ENCODE results near the gene SYTL2. TPM values are rescaled to one million over a fixed set of nuclear protein-coding genes. Genes with fewer than 3 reads are reported as not detected.

SYTL2 gene
- total RNA-seq, 2 experiments from 2014 or later: 5.8 to 7.6 TPM

- Mint-ChIP-seq H3K27me3 (no peaks in the 10 kb centered on the region), H3K4me3 (no peak overlapping the region), H3K9me3 (peaks cover 2% of the 10 kb centered on the region), H3K27ac (peak overlapping the region; percentile 27), H3K36me3 (peaks cover 15% of the 10 kb centered on the region), H3K4me1 (peaks cover 87% of the 10 kb centered on the region)
- no peak for DNase-seq
Measured at GRCh38 chr11:85749884-85750283, 61.1 kb downstream of the SYTL2 start.

- Mint-ChIP-seq H3K36me3 (peaks cover 18% of the 10 kb centered on the region), H3K4me1 (peaks cover 82% of the 10 kb centered on the region), H3K9me3 (peaks cover 2% of the 10 kb centered on the region), H3K4me3 (no peak overlapping the region), H3K27me3 (no peaks in the 10 kb centered on the region), H3K27ac (no peak overlapping the region)
- DNase-seq: no peak
Measured at GRCh38 chr11:85749287-85749834, 61.6 kb downstream of the SYTL2 start.

GRCh38 chr11:85748455-85748891 is 62.5 kb downstream of the SYTL2 start:
- H3K27ac Mint-ChIP-seq: no peak overlapping the region
- peaks cover 82% of the 10 kb centered on the region for H3K4me1 Mint-ChIP-seq
- H3K4me3 Mint-ChIP-seq: no peak overlapping the region
- DNase-seq: no peak
- H3K36me3 Mint-ChIP-seq: peaks cover 18% of the 10 kb centered on the region
- no peaks in the 10 kb centered on the region for H3K27me3 Mint-ChIP-seq
- peaks cover 2% of the 10 kb centered on the region for H3K9me3 Mint-ChIP-seq

GRCh38 chr11:85746670-85747069 is 64.3 kb downstream of the SYTL2 start:
- Mint-ChIP-seq H3K4me1 (peaks cover 72% of the 10 kb centered on the region), H3K9me3 (no peaks in the 10 kb centered on the region), H3K27me3 (no peaks in the 10 kb centered on the region), H3K4me3 (no peak overlapping the region), H3K36me3 (peaks cover 10% of the 10 kb centered on the region), H3K27ac (no peak overlapping the region)
- no peak for DNase-seq

GRCh38 chr11:85745626-85746025 is 65.3 kb downstream of the SYTL2 start:
- Mint-ChIP-seq H3K4me3 (no peak overlapping the region), H3K36me3 (peaks cover 7% of the 10 kb centered on the region), H3K27me3 (no peaks in the 10 kb centered on the region), H3K4me1 (peaks cover 67% of the 10 kb centered on the region), H3K27ac (no peak overlapping the region), H3K9me3 (no peaks in the 10 kb centered on the region)
- no peak for DNase-seq

- peak overlapping the region; percentile 77 for H3K27ac Mint-ChIP-seq
- H3K27me3 Mint-ChIP-seq: no peaks in the 10 kb centered on the region
- H3K9me3 Mint-ChIP-seq: no peaks in the 10 kb centered on the region
- DNase-seq: no peak
- H3K36me3 Mint-ChIP-seq: peaks cover 7% of the 10 kb centered on the region
- H3K4me3 Mint-ChIP-seq: no peak overlapping the region
- peaks cover 59% of the 10 kb centered on the region for H3K4me1 Mint-ChIP-seq
Measured at GRCh38 chr11:85742873-85743275, 68.1 kb downstream of the SYTL2 start.

- peaks cover 60% of the 10 kb centered on the region for H3K4me1 Mint-ChIP-seq
- H3K36me3 Mint-ChIP-seq: peaks cover 8% of the 10 kb centered on the region
- H3K4me3 Mint-ChIP-seq: no peak overlapping the region
- no peaks in the 10 kb centered on the region for H3K27me3 Mint-ChIP-seq
- no peak overlapping the region for H3K27ac Mint-ChIP-seq
- DNase-seq: no peak
- no peaks in the 10 kb centered on the region for H3K9me3 Mint-ChIP-seq
Measured at GRCh38 chr11:85742348-85742747, 68.6 kb downstream of the SYTL2 start.

- Mint-ChIP-seq H3K4me1 (peaks cover 50% of the 10 kb centered on the region), H3K27ac (no peak overlapping the region), H3K27me3 (no peaks in the 10 kb centered on the region), H3K36me3 (peaks cover 9% of the 10 kb centered on the region), H3K4me3 (no peak overlapping the region), H3K9me3 (no peaks in the 10 kb centered on the region)
- no peak for DNase-seq
Measured at GRCh38 chr11:85740481-85741400, 70.2 kb downstream of the SYTL2 start.

GRCh38 chr11:85737738-85738137 is 73.2 kb downstream of the SYTL2 start:
- H3K36me3 Mint-ChIP-seq: peaks cover 6% of the 10 kb centered on the region
- DNase-seq: peak; percentile 38
- H3K27ac Mint-ChIP-seq: peak overlapping the region; percentile 51
- no peaks in the 10 kb centered on the region for H3K9me3 Mint-ChIP-seq
- H3K27me3 Mint-ChIP-seq: no peaks in the 10 kb centered on the region
- H3K4me3 Mint-ChIP-seq: peak overlapping the region; percentile 32
- H3K4me1 Mint-ChIP-seq: peaks cover 32% of the 10 kb centered on the region

GRCh38 chr11:85735876-85736460 is 75.0 kb downstream of the SYTL2 start:
- H3K4me3 Mint-ChIP-seq: no peak overlapping the region
- H3K9me3 Mint-ChIP-seq: no peaks in the 10 kb centered on the region
- H3K27me3 Mint-ChIP-seq: no peaks in the 10 kb centered on the region
- peaks cover 27% of the 10 kb centered on the region for H3K4me1 Mint-ChIP-seq
- H3K27ac Mint-ChIP-seq: no peak overlapping the region
- no peak for DNase-seq
- peaks cover 9% of the 10 kb centered on the region for H3K36me3 Mint-ChIP-seq

GRCh38 chr11:85732965-85733364 is 78.0 kb downstream of the SYTL2 start:
- H3K27me3 Mint-ChIP-seq: no peaks in the 10 kb centered on the region
- no peak overlapping the region for H3K4me3 Mint-ChIP-seq
- peaks cover 10% of the 10 kb centered on the region for H3K4me1 Mint-ChIP-seq
- no peak for DNase-seq
- peaks cover 3% of the 10 kb centered on the region for H3K9me3 Mint-ChIP-seq
- H3K36me3 Mint-ChIP-seq: peaks cover 11% of the 10 kb centered on the region
- H3K27ac Mint-ChIP-seq: no peak overlapping the region

- Mint-ChIP-seq H3K4me1 (no peaks in the 10 kb centered on the region), H3K36me3 (peaks cover 14% of the 10 kb centered on the region), H3K4me3 (no peak overlapping the region), H3K9me3 (peaks cover 3% of the 10 kb centered on the region), H3K27me3 (no peaks in the 10 kb centered on the region), H3K27ac (no peak overlapping the region)
- DNase-seq: no peak
Measured at GRCh38 chr11:85726381-85726780, 84.6 kb downstream of the SYTL2 start.

GRCh38 chr11:85725510-85726258 is 85.3 kb downstream of the SYTL2 start:
- H3K27me3 Mint-ChIP-seq: no peaks in the 10 kb centered on the region

GRCh38 chr11:85724748-85725465 is 86.0 kb downstream of the SYTL2 start:
- Mint-ChIP-seq H3K4me3 (no peak overlapping the region), H3K4me1 (no peaks in the 10 kb centered on the region), H3K27me3 (no peaks in the 10 kb centered on the region), H3K27ac (no peak overlapping the region), H3K36me3 (peaks cover 9% of the 10 kb centered on the region), H3K9me3 (no peaks in the 10 kb centered on the region)
- no peak for DNase-seq

More at GRCh38 chr11:85725510-85726258, 85.3 kb downstream of the SYTL2 start:
- Mint-ChIP-seq H3K4me1 (no peaks in the 10 kb centered on the region), H3K4me3 (no peak overlapping the region), H3K27ac (no peak overlapping the region), H3K36me3 (peaks cover 12% of the 10 kb centered on the region), H3K9me3 (peaks cover 2% of the 10 kb centered on the region)
- no peak for DNase-seq
